ENCODE measurements around the gene SMTN. TPM values are rescaled to one million over a fixed set of nuclear protein-coding genes. Genes with fewer than 3 reads are reported as not detected.

The SMTN gene
- total RNA-seq, 1 experiment from 2014 or later = 145 TPM

- ATAC-seq = no peak
- Histone ChIP-seq H3K27ac (ENCODE audit: low read length) (no peak overlapping the region), H3K36me3 (ENCODE audit: low read depth, low read length) (peaks cover 26% of the 10 kb centered on the region), H3K4me3 (ENCODE audit: low read length) (no peak overlapping the region), H3K79me2 (ENCODE audit: low read length) (peaks cover 25% of the 10 kb centered on the region), H2AFZ (ENCODE audit: low read length) (no peak overlapping the region), H3K4me1 (ENCODE audit: insufficient read depth, low read length) (peaks cover 9% of the 10 kb centered on the region), H4K20me1 (ENCODE audit: low read length) (peaks cover 7% of the 10 kb centered on the region; the same call in 1 of the 2 replicates), H3F3A (ENCODE audit: low read length, unreplicated experiment) (no peaks in the 10 kb centered on the region), H3K27me3 (ENCODE audit: low read length) (no peaks in the 10 kb centered on the region), H3K9me2 (replicated peaks; ENCODE audit: low read length) (no peaks in the 10 kb centered on the region), H3K9ac (ENCODE audit: low read length) (no peak overlapping the region), H3K9me3 (ENCODE audit: low read length) (no peaks in the 10 kb centered on the region), H3K4me2 (ENCODE audit: low read length) (no peak overlapping the region)
- TF ChIP-seq EZH2 (IDR thresholded peaks at IDR 0.05; ENCODE audit: low read length, unreplicated experiment) = no peak
- TF ChIP-seq, protein P1, sequence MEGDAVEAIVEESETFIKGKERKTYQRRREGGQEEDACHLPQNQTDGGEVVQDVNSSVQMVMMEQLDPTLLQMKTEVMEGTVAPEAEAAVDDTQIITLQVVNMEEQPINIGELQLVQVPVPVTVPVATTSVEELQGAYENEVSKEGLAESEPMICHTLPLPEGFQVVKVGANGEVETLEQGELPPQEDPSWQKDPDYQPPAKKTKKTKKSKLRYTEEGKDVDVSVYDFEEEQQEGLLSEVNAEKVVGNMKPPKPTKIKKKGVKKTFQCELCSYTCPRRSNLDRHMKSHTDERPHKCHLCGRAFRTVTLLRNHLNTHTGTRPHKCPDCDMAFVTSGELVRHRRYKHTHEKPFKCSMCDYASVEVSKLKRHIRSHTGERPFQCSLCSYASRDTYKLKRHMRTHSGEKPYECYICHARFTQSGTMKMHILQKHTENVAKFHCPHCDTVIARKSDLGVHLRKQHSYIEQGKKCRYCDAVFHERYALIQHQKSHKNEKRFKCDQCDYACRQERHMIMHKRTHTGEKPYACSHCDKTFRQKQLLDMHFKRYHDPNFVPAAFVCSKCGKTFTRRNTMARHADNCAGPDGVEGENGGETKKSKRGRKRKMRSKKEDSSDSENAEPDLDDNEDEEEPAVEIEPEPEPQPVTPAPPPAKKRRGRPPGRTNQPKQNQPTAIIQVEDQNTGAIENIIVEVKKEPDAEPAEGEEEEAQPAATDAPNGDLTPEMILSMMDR (conservative IDR thresholded peaks at IDR 0.05; ENCODE audit: low read depth, low read length) = peak; percentile 64
- no TSS peak for BruUV-seq (replicated peaks)
- ChIA-PET POLR2A (ENCODE audit: unreplicated experiment) (no interaction called here), CTCF (interaction anchor here (0.5 kb wide), 1 partner anchor 18 kb away, joined by 5 read pairs; the partner anchor contains the start of gene SELENOM)
- no peak for DNase-seq
- intact Hi-C loops (cut with micrococcal nuclease) = no loop called here
Measured at GRCh38 chr22:31089160-31090100, 8.3 kb downstream of the SMTN start.

DNA sequence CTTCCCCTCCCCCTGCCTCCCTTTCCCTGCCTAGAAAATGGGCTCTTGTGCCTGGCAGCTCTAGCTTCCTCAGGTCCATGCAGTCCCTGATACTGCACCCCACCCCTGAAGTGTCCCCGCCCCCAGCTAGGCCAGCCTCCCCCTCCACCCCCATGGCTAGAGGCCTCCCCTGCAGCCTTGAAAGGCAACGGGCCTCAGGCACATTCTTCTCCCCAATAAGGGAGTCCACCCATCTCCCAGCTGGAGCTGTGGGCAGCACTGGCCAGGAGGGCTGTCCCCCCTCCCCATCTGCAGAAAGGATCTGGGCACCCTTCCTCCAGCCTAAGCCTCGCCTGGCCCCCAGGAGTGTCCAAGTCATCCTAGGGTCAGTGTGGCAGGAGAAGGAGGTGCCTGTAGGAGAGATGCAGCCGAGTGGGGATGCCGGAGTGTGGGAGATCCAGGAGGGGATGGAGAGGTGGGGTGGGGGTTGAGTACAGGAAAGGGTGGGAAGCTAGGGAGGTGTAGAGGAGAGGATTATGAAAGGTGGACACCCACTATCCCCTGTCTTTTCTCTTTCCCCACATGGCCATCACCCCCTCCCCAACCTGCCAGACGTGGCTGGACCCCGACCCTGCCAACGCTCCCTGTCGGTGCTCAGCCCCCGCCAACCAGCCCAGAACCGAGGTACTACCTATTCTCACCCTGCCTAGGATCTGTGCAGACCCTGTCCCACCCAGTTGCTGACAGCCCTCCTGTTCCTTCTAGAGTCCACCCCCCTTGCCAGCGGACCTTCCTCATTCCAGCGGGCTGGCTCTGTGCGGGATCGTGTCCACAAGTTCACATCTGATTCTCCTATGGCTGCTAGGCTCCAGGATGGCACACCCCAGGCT is 9.3 kb downstream of the SMTN start:
- peaks cover 7% of the 10 kb centered on the region; the same call in 1 of the 2 replicates for H4K20me1 ChIP-seq (ENCODE audit: low read length)
- H3K27ac ChIP-seq (ENCODE audit: low read length) = no peak overlapping the region
- no peak overlapping the region for H3K9ac ChIP-seq (ENCODE audit: low read length)
- H3K9me2 ChIP-seq (replicated peaks; ENCODE audit: low read length) = no peaks in the 10 kb centered on the region
- ChIA-PET CTCF (no interaction called here), POLR2A (ENCODE audit: unreplicated experiment) (no interaction called here)
- H3K79me2 ChIP-seq (ENCODE audit: low read length) = peaks cover 15% of the 10 kb centered on the region
- DNase-seq (no peak), ATAC-seq (no peak)
- peaks cover 8% of the 10 kb centered on the region for H3K4me1 ChIP-seq (ENCODE audit: insufficient read depth, low read length)
- H3K27me3 ChIP-seq (ENCODE audit: low read length) = no peaks in the 10 kb centered on the region
- no peaks in the 10 kb centered on the region for H3K9me3 ChIP-seq (ENCODE audit: low read length)
- H3K4me3 ChIP-seq (ENCODE audit: low read length) = no peak overlapping the region
- H3K4me2 ChIP-seq (ENCODE audit: low read length) = no peak overlapping the region
- no peaks in the 10 kb centered on the region for H3F3A ChIP-seq (ENCODE audit: low read length, unreplicated experiment)
- intact Hi-C loops (cut with micrococcal nuclease) = no loop called here
- BruUV-seq (replicated peaks) = no TSS peak
- H2AFZ ChIP-seq (ENCODE audit: low read length) = no peak overlapping the region
- peaks cover 28% of the 10 kb centered on the region; the same call in 1 of the 2 replicates for H3K36me3 ChIP-seq (ENCODE audit: low read depth, low read length)
- TF ChIP-seq, protein P1 (conservative IDR thresholded peaks at IDR 0.05; ENCODE audit: low read depth, low read length) = no peak
- TF ChIP-seq EZH2phosphoT487 (IDR thresholded peaks at IDR 0.05; ENCODE audit: borderline replicate concordance, low read length) (no peak), EZH2 (IDR thresholded peaks at IDR 0.05; ENCODE audit: low read length, unreplicated experiment) (no peak)

All from PC-3 (cell line).